Measurements from ENCODE around the gene ABCA7.

GRCh38 chr19:1089891-1090290 is 50.0 kb downstream of the ABCA7 start:
- no peak for TF ChIP-seq FOXK2 (IDR thresholded peaks at IDR 0.05)
- no peak for TF ChIP-seq SP1 (IDR thresholded peaks at IDR 0.05)
- no peak for TF ChIP-seq ARNT (IDR thresholded peaks at IDR 0.05)
- TF ChIP-seq NFRKB (IDR thresholded peaks at IDR 0.05) = no peak
- TF ChIP-seq ELF4 (IDR thresholded peaks at IDR 0.05) = no peak
- TF ChIP-seq BHLHE40 (IDR thresholded peaks at IDR 0.05; ENCODE audit: borderline replicate concordance) = no peak
- no peak for TF ChIP-seq ZNF384 (IDR thresholded peaks at IDR 0.05)
- TF ChIP-seq SUZ12 (IDR thresholded peaks at IDR 0.05) = no peak
- no peak for TF ChIP-seq CTBP1 (IDR thresholded peaks at IDR 0.05; ENCODE audit: borderline replicate concordance)
- no peak for TF ChIP-seq TARDBP (IDR thresholded peaks at IDR 0.05)
- no peak for TF ChIP-seq FOXM1 (IDR thresholded peaks at IDR 0.05; ENCODE audit: borderline replicate concordance)

Measured in HEK293T (cell line).